ENCODE results near the gene LARGE1.
"Not testable (repeated sequence)": the region's sequence is repeated elsewhere in the genome, so short reads cannot be mapped to it uniquely, and the experiment has no call there.

The LARGE1 gene

GRCh38 chr22:33400061-33400840, 520.0 kb downstream of the LARGE1 start:
- DNase-seq, result no peak

- DNase-seq, result no peak
Measured at GRCh38 chr22:33397381-33397907, 522.8 kb downstream of the LARGE1 start.

- DNase-seq, result no peak
Measured at GRCh38 chr22:33393432-33393831, 526.8 kb downstream of the LARGE1 start.

GRCh38 chr22:33391298-33391697, 529.0 kb downstream of the LARGE1 start:
- DNase-seq, result no peak

- no peak for DNase-seq
Measured at GRCh38 chr22:33389936-33390335, 530.3 kb downstream of the LARGE1 start.

GRCh38 chr22:33386270-33386669, 534.0 kb downstream of the LARGE1 start:
- DNase-seq, result no peak

- DNase-seq, result no peak
Measured at GRCh38 chr22:33385611-33386010, 534.7 kb downstream of the LARGE1 start.

- no peak for DNase-seq
Measured at GRCh38 chr22:33382436-33382835, 537.8 kb downstream of the LARGE1 start.

GRCh38 chr22:33381531-33382406, 538.5 kb downstream of the LARGE1 start:
- no peak for DNase-seq

- DNase-seq, result no peak
Measured at GRCh38 chr22:33380789-33381530, 539.3 kb downstream of the LARGE1 start.

- DNase-seq, result no peak
Measured at GRCh38 chr22:33379836-33380235, 540.4 kb downstream of the LARGE1 start.

GRCh38 chr22:33372875-33373274, 547.4 kb downstream of the LARGE1 start:
- DNase-seq, result no peak

- not testable (repeated sequence) for DNase-seq
Measured at GRCh38 chr22:33363256-33363655, 557.0 kb downstream of the LARGE1 start.

GRCh38 chr22:33362702-33363101, 557.6 kb downstream of the LARGE1 start:
- DNase-seq, result no peak

GRCh38 chr22:33361581-33361980, 558.7 kb downstream of the LARGE1 start:
- DNase-seq, result no peak

- no peak for DNase-seq
Measured at GRCh38 chr22:33357981-33358399, 562.3 kb downstream of the LARGE1 start.

GRCh38 chr22:33354928-33355327, 565.3 kb downstream of the LARGE1 start:
- DNase-seq, result no peak

GRCh38 chr22:33353502-33353901, 566.8 kb downstream of the LARGE1 start:
- DNase-seq, result no peak

GRCh38 chr22:33352768-33353167, 567.5 kb downstream of the LARGE1 start:
- DNase-seq, result no peak

GRCh38 chr22:33350961-33351360, 569.3 kb downstream of the LARGE1 start:
- DNase-seq, result no peak

- DNase-seq, result no peak
Measured at GRCh38 chr22:33350491-33350890, 569.8 kb downstream of the LARGE1 start.

- DNase-seq, result no peak
Measured at GRCh38 chr22:33347002-33347401, 573.3 kb downstream of the LARGE1 start.

- DNase-seq, result no peak
Measured at GRCh38 chr22:33341611-33342010, 578.7 kb downstream of the LARGE1 start.

Measured in SIG-M5 (cell line).